ENCODE data around the gene BNIP3. TPM values are rescaled to one million over a fixed set of nuclear protein-coding genes. Genes with fewer than 3 reads are reported as not detected.
A peak's percentile ranks its signal among the peaks of the same experiment; 100 is the strongest.
"Not testable (repeated sequence)": the region's sequence is repeated elsewhere in the genome, so short reads cannot be mapped to it uniquely, and the experiment has no call there.

Gene BNIP3
- total RNA-seq, 2 experiments from 2014 or later, result 200 to 256 TPM

GRCh38 chr10:131961777-131962662, 19.7 kb downstream of the BNIP3 start:
- CTCF ChIA-PET, result no interaction called here
- peak overlapping the region; percentile 52 for H3K27ac Mint-ChIP-seq

DNA sequence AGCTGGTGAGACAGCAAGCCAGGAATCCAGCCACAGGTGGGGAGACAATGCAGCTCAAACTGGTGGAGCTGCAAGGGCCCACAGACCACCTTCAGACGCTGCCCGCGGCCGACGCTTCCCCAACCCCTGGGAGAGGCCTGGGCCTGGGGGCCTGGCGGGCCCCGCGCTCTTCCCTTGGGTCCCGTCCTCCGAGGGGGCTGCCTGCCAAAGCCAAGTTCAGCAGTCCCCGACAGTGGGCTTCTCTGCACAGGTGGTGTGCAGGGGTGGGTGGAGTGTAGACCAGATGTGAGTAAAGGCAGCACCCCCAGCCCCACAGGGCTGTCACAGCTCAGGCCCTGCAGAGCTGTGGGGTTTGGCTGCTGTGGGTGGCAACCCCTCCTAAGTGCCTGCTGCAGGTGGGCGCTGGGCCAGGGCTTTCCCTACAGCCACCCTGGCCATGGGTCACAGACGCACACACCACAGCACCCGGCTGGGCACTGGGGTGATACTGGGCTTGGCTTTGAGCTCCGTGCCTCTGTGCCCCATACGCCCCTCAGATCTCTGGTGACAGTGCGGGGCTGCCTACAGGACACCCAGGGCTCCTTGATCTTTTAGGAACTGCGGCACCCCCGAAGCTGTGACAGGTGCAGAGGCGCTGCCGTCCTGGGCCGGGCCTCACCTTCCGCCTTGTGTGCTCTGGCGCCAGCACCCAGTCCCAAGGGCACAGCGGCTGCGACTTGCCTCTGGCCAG, 20.5 kb downstream of the BNIP3 start:
- H3K27ac Mint-ChIP-seq, result no peak overlapping the region
- H3K36me3 Mint-ChIP-seq (ENCODE audit: low read depth), result peaks cover 37% of the 10 kb centered on the region
- ChIA-PET CTCF (no interaction called here), POLR2A (interaction anchor here (0.6 kb wide), 1 partner anchor 410 kb away, joined by 3 read pairs; no protein-coding TSS in a partner anchor)
- intact Hi-C loops (cut with DNase I, micrococcal nuclease), result no loop called here
- no peaks in the 10 kb centered on the region for H3K27me3 Mint-ChIP-seq
- DNase-seq, result no peak
- peaks cover 22% of the 10 kb centered on the region for H3K4me1 Mint-ChIP-seq
- H3K9me3 Mint-ChIP-seq (ENCODE audit: low read depth), result no peaks in the 10 kb centered on the region
- ATAC-seq, result no peak
- no peak overlapping the region for H3K4me3 Mint-ChIP-seq

More at GRCh38 chr10:131961777-131962662, 19.7 kb downstream of the BNIP3 start:
- Mint-ChIP-seq H3K27me3 (no peaks in the 10 kb centered on the region), H3K36me3 (ENCODE audit: low read depth) (peaks cover 30% of the 10 kb centered on the region), H3K9me3 (ENCODE audit: low read depth) (no peaks in the 10 kb centered on the region), H3K4me3 (no peak overlapping the region), H3K4me1 (peaks cover 24% of the 10 kb centered on the region)
- ATAC-seq (no peak), DNase-seq (no peak)
- POLR2A ChIA-PET, result no interaction called here
- intact Hi-C loops (cut with DNase I, micrococcal nuclease), result no loop called here

GRCh38 chr10:131960631-131961046, 21.1 kb downstream of the BNIP3 start:
- Mint-ChIP-seq H3K9me3 (ENCODE audit: low read depth) (no peaks in the 10 kb centered on the region), H3K4me1 (peaks cover 21% of the 10 kb centered on the region), H3K27ac (no peak overlapping the region), H3K36me3 (ENCODE audit: low read depth) (peaks cover 39% of the 10 kb centered on the region), H3K4me3 (no peak overlapping the region), H3K27me3 (no peaks in the 10 kb centered on the region)
- DNase-seq (no peak), ATAC-seq (no peak)
- intact Hi-C loops (cut with DNase I, micrococcal nuclease), result no loop called here
- ChIA-PET CTCF (no interaction called here), POLR2A (interaction anchor here (0.6 kb wide), 1 partner anchor 411 kb away, joined by 3 read pairs; no protein-coding TSS in a partner anchor)

DNA sequence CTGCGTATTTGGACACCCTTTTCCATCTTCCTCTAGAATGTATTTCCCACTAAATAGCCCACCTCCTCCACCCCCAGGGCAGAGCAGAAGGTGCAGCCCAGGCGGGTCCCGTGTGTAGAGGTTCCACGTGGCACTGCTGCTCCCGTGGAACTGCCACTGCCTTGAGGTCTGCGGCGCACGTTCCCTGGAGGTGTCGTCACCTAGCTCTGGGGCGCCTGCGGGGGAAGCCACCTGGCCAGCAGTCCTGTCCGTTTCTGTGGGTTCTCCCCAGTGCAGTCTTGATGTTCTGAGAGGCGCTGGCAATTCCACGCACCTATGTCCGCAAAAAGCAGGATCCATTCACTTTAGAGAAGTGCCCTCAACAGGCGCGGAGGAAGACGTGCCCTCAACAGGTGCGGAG, 21.9 kb downstream of the BNIP3 start:
- Mint-ChIP-seq H3K9me3 (ENCODE audit: low read depth) (no peaks in the 10 kb centered on the region), H3K4me1 (peaks cover 13% of the 10 kb centered on the region), H3K27me3 (no peaks in the 10 kb centered on the region), H3K36me3 (ENCODE audit: low read depth) (peaks cover 41% of the 10 kb centered on the region), H3K27ac (no peak overlapping the region), H3K4me3 (no peak overlapping the region)
- intact Hi-C loops (cut with DNase I, micrococcal nuclease), result no loop called here
- ChIA-PET CTCF (no interaction called here), POLR2A (no interaction called here)
- no peak for ATAC-seq
- DNase-seq, result no peak

DNA sequence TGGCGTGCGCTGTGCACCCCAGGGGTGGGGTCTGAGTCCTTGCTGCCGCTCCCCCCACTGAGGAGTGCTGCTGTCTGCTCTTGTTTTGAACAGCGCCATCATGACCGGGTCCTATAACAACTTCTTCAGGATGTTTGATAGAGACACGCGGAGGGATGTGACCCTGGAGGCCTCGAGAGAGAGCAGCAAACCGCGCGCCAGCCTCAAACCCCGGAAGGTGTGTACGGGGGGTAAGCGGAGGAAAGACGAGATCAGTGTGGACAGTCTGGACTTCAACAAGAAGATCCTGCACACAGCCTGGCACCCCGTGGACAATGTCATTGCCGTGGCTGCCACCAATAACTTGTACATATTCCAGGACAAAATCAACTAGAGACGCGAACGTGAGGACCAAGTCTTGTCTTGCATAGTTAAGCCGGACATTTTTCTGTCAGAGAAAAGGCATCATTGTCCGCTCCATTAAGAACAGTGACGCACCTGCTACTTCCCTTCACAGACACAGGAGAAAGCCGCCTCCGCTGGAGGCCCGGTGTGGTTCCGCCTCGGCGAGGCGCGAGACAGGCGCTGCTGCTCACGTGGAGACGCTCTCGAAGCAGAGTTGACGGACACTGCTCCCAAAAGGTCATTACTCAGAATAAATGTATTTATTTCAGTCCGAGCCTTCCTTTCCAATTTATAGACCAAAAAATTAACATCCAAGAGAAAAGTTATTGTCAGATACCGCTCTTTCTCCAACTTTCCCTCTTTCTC, 26.0 kb downstream of the BNIP3 start:
- H3K27me3 Mint-ChIP-seq, result no peaks in the 10 kb centered on the region

GRCh38 chr10:131954356-131954965, 27.3 kb downstream of the BNIP3 start:
- Mint-ChIP-seq H3K36me3 (ENCODE audit: low read depth) (peaks cover 49% of the 10 kb centered on the region), H3K27ac (no peak overlapping the region), H3K9me3 (ENCODE audit: low read depth) (no peaks in the 10 kb centered on the region), H3K27me3 (no peaks in the 10 kb centered on the region), H3K4me1 (no peaks in the 10 kb centered on the region), H3K4me3 (no peak overlapping the region)
- POLR2A ChIA-PET, result interaction anchor here (0.6 kb wide), 1 partner anchor 19 kb away, joined by 3 read pairs; no protein-coding TSS in a partner anchor
- ATAC-seq (no peak), DNase-seq (no peak)
- CTCF ChIA-PET, result no interaction called here
- intact Hi-C loops (cut with DNase I, micrococcal nuclease), result no loop called here

More for the DNA sequence above, 26.0 kb downstream of the BNIP3 start:
- intact Hi-C loops (cut with DNase I, micrococcal nuclease), result no loop called here
- POLR2A ChIA-PET, result no interaction called here
- CTCF ChIA-PET, result no interaction called here
- Mint-ChIP-seq H3K36me3 (ENCODE audit: low read depth) (peaks cover 48% of the 10 kb centered on the region), H3K4me3 (no peak overlapping the region), H3K27ac (no peak overlapping the region), H3K9me3 (ENCODE audit: low read depth) (no peaks in the 10 kb centered on the region), H3K4me1 (no peaks in the 10 kb centered on the region)
- ATAC-seq, result no peak
- no peak for DNase-seq

- CTCF ChIA-PET; POLR2A ChIA-PET; intact Hi-C loops (cut with DNase I, micrococcal nuclease); H3K27ac Mint-ChIP-seq; H3K4me1 Mint-ChIP-seq; ATAC-seq; H3K4me3 Mint-ChIP-seq; H3K27me3 Mint-ChIP-seq; H3K9me3 Mint-ChIP-seq (ENCODE audit: low read depth); DNase-seq: not testable (repeated sequence)
- peaks cover 56% of the 10 kb centered on the region for H3K36me3 Mint-ChIP-seq (ENCODE audit: low read depth)
Observed at GRCh38 chr10:131949908-131950307, 31.8 kb downstream of the BNIP3 start.

GRCh38 chr10:131949041-131949862, 32.5 kb downstream of the BNIP3 start:
- intact Hi-C loops (cut with DNase I, micrococcal nuclease), result no loop called here
- Mint-ChIP-seq H3K27ac (no peak overlapping the region), H3K4me3 (no peak overlapping the region), H3K4me1 (no peaks in the 10 kb centered on the region), H3K27me3 (no peaks in the 10 kb centered on the region), H3K36me3 (ENCODE audit: low read depth) (peaks cover 54% of the 10 kb centered on the region), H3K9me3 (ENCODE audit: low read depth) (no peaks in the 10 kb centered on the region)
- ChIA-PET POLR2A (no interaction called here), CTCF (no interaction called here)
- ATAC-seq (no peak), DNase-seq (no peak)

DNA sequence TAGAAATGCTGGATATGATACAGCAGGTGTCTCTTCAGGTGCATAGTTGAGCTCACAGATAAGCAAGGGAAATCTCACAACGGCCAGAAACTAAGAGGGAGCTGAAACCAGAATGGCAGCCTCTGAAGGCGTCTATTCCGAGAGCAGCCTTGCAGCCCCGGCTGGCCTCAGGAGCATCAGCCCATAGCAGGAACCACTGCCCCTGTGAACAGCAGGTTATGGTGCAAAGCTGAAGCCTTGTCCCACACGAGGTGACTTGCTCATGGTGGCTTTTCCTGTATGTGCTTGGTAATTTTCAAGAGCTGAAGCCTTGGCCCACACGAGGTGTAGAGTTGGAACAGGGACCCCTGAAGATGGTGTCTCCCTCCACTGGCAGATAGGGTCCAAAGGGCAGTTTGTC, 33.2 kb downstream of the BNIP3 start:
- Mint-ChIP-seq H3K27me3 (no peaks in the 10 kb centered on the region), H3K36me3 (ENCODE audit: low read depth) (peaks cover 53% of the 10 kb centered on the region), H3K9me3 (ENCODE audit: low read depth) (no peaks in the 10 kb centered on the region), H3K27ac (no peak overlapping the region), H3K4me1 (no peaks in the 10 kb centered on the region), H3K4me3 (no peak overlapping the region)
- intact Hi-C loops (cut with DNase I, micrococcal nuclease), result no loop called here
- ChIA-PET CTCF (no interaction called here), POLR2A (no interaction called here)
- DNase-seq (no peak), ATAC-seq (no peak)

DNA sequence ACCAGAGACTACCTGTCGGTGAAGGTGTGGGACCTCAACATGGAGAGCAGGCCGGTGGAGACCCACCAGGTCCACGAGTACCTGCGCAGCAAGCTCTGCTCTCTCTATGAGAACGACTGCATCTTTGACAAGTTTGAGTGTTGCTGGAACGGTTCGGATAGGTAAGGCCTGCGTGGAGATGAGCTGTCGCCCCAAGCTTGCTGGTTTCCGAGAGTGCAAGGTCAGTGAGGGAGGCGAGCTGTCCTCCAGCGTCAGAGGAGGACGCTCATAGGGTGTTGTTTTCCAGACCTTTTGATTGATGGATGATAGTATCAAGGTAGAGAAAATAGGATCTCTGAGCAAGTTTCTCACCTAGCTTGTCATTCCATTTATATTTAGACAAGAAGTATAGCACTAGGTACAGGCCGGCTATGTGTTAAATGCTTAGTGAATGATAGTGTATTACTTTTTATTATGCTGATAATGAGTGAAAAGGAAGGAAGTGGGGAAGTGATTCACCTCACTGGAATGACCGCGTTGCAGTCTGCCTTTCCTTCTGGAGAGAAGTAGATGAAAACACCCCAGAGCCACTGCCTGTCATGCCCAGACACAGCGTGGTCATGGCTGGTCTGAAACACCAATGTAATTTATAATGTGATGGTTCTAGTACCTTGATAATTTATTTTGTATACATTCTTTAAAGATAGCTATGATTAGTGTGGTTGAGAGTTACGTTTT, 33.9 kb downstream of the BNIP3 start:
- DNase-seq, result no peak
- no peak for ATAC-seq
- H3K9me3 Mint-ChIP-seq (ENCODE audit: low read depth), result no peaks in the 10 kb centered on the region
- H3K4me1 Mint-ChIP-seq, result no peaks in the 10 kb centered on the region
- intact Hi-C loops (cut with DNase I, micrococcal nuclease), result no loop called here
- no peaks in the 10 kb centered on the region for H3K27me3 Mint-ChIP-seq
- no peak overlapping the region for H3K4me3 Mint-ChIP-seq
- ChIA-PET POLR2A (no interaction called here), CTCF (interaction anchor here (0.5 to 0.6 kb wide), 2 partner anchors 43 to 1773 kb away, joined by 3 to 4 read pairs; no protein-coding TSS in a partner anchor)
- H3K27ac Mint-ChIP-seq, result peak overlapping the region; percentile 17
- peaks cover 52% of the 10 kb centered on the region for H3K36me3 Mint-ChIP-seq (ENCODE audit: low read depth)

All from activated CD4-positive, alpha-beta T cell treated with anti-CD3 and anti-CD28 coated beads for 36 hours (primary cell).